NB4 (cell line): ENCODE data around the gene COPE.
A peak's percentile ranks its signal among the peaks of the same experiment; 100 is the strongest.

Experiments
- DNase-seq: peaks from one replicate; pipeline ENCODE4 v3.0.0; 2010; ENCODE audit warnings: low read depth
- H3K4me3 ChIP-seq: one replicate; pipeline ENCODE4 v1.5.1; 2011; ENCODE audit warnings: mild to moderate bottlenecking, low read depth, low read length, moderate library complexity
- MAX ChIP-seq: IDR thresholded peaks from 2 replicates; pipeline ENCODE4 v1.6.1; 2011; ENCODE audit warnings: low read depth, low read length
- MYC ChIP-seq: IDR thresholded peaks from 2 replicates; pipeline ENCODE4 v1.6.1; 2011; ENCODE audit warnings: low read depth, low read length
- POLR2A ChIP-seq: IDR thresholded peaks from 2 replicates; pipeline ENCODE4 v1.6.1; 2011; ENCODE audit warnings: mild to moderate bottlenecking; ENCODE audit not compliant: insufficient read length; ENCODE audit errors: extremely low read depth
- TF ChIP-seq, protein P1 (sequence below): IDR thresholded peaks from one replicate; pipeline ENCODE4 v1.5.1; 2012; ENCODE audit warnings: low read depth, low read length

COPE gene

DNA sequence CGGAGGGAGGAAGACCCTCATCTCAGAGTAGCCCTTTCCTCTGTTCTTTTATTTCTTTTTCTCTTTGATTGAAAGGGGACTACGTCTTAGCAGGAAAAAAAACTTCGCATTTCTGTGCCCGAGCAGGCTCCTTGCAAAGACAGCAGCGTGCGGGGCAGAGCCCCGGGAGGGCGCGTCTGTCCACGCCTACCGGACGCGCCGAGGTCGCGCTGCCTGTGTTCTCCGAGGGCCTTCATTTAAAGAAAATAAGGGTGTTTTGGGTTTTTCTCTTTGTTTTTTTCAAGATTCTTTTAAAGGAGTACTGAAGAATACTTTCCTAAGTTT lies 52.4 kb downstream of the COPE start:
- H3K4me3 ChIP-seq = no peak overlapping the region
- TF ChIP-seq, protein P1, sequence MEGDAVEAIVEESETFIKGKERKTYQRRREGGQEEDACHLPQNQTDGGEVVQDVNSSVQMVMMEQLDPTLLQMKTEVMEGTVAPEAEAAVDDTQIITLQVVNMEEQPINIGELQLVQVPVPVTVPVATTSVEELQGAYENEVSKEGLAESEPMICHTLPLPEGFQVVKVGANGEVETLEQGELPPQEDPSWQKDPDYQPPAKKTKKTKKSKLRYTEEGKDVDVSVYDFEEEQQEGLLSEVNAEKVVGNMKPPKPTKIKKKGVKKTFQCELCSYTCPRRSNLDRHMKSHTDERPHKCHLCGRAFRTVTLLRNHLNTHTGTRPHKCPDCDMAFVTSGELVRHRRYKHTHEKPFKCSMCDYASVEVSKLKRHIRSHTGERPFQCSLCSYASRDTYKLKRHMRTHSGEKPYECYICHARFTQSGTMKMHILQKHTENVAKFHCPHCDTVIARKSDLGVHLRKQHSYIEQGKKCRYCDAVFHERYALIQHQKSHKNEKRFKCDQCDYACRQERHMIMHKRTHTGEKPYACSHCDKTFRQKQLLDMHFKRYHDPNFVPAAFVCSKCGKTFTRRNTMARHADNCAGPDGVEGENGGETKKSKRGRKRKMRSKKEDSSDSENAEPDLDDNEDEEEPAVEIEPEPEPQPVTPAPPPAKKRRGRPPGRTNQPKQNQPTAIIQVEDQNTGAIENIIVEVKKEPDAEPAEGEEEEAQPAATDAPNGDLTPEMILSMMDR = no peak
- TF ChIP-seq MYC (no peak), POLR2A (no peak), MAX (no peak)
- no peak for DNase-seq

GRCh38 chr19:18865973-18866799 lies 53.0 kb downstream of the COPE start:
- peak; percentile 68 for DNase-seq
- TF ChIP-seq, protein P1 = peak; percentile 83
- peak; percentile 83 for TF ChIP-seq MYC
- TF ChIP-seq POLR2A = peak; percentile 24
- TF ChIP-seq MAX = peak; percentile 63
- H3K4me3 ChIP-seq = no peak overlapping the region

DNA sequence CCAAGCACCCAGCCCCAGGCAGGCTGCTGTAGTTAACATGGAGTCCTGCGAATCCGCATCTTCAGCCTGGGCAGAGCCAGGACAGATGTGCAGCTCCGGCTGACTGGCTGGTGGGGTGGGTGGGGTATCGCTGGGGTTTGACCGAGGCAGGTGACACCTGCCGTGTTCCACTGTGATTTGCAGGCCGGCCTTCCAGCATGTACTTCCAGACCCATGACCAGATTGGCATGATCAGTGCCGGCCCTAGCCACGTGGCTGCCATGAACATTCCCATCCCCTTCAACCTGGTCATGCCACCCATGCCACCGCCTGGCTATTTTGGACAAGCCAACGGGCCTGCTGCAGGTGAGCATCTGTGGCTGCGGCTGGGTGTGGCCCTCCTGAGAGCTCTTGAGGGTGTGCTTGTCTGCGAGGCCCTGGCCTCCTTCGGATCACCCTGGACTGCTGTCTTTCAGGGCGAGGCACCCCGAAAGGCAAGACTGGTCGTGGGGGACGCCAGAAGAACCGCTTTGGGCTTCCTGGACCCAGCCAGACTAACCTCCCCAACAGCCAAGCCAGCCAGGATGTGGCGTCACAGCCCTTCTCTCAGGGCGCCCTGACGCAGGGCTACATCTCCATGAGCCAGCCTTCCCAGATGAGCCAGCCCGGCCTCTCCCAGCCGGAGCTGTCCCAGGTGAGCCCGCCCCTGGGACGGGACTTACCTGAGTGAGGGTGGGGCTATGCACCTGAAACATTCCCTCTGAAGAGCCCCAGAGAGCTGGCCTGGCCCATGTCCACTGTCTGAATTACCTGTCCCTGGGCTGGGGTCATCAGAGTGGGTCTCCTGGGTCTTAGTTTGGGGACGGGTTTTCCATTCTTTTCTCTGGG lies 53.8 kb downstream of the COPE start:
- DNase-seq = no peak
- H3K4me3 ChIP-seq = no peak overlapping the region
- no peak for TF ChIP-seq MAX
- no peak for TF ChIP-seq POLR2A
- TF ChIP-seq, protein P1 = no peak
- TF ChIP-seq MYC = no peak

DNA sequence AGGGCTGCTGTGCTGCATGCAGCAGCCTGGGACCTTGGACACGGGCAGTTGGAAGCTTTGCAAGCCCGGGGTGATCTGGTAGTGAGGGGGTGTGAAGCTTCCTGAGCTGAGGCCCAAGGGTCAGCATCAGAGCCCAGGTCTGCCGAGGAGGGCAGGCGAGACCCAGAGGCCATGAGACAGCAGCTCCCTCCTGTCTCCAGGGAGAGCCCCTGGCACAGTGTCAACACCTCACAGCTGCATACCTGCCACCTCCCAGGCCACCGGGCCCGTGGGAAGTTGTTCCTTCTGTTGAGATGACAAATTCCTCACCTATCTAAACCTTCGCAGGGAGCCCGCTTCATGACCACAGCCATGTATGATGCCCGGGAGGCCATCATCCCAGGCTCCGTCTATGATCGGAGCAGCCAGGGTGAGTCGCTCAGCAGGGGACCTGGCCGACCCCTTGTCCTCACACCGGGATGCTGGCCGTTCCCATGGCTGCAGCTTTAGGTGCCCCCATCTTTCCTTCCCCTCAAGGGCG lies 55.3 kb downstream of the COPE start:
- no peak for DNase-seq
- H3K4me3 ChIP-seq = no peak overlapping the region
- no peak for TF ChIP-seq MAX
- TF ChIP-seq, protein P1 = no peak

GRCh38 chr19:18862976-18863842 lies 56.0 kb downstream of the COPE start:
- no peak overlapping the region for H3K4me3 ChIP-seq
- TF ChIP-seq, protein P1 = no peak
- no peak for TF ChIP-seq MAX
- no peak for TF ChIP-seq POLR2A
- no peak for TF ChIP-seq MYC
- DNase-seq = no peak
